ENCODE measurements around the gene DNASE1L3.
A peak's percentile ranks its signal among the peaks of the same experiment; 100 is the strongest.
"Not testable (repeated sequence)": the region's sequence is repeated elsewhere in the genome, so short reads cannot be mapped to it uniquely, and the experiment has no call there.

The DNASE1L3 gene, protein sequence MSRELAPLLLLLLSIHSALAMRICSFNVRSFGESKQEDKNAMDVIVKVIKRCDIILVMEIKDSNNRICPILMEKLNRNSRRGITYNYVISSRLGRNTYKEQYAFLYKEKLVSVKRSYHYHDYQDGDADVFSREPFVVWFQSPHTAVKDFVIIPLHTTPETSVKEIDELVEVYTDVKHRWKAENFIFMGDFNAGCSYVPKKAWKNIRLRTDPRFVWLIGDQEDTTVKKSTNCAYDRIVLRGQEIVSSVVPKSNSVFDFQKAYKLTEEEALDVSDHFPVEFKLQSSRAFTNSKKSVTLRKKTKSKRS

GRCh38 chr3:58210761-58211460 is at the start of gene DNASE1L3:
Gene DNASE1L3 (minus strand): TSS chr3:58210972. CDS start chr3:58210906, 66 bp downstream.
- no peak for DNase-seq

GRCh38 chr3:58260261-58260731 is 49.5 kb upstream of the DNASE1L3 start:
- no peak for DNase-seq

DNA sequence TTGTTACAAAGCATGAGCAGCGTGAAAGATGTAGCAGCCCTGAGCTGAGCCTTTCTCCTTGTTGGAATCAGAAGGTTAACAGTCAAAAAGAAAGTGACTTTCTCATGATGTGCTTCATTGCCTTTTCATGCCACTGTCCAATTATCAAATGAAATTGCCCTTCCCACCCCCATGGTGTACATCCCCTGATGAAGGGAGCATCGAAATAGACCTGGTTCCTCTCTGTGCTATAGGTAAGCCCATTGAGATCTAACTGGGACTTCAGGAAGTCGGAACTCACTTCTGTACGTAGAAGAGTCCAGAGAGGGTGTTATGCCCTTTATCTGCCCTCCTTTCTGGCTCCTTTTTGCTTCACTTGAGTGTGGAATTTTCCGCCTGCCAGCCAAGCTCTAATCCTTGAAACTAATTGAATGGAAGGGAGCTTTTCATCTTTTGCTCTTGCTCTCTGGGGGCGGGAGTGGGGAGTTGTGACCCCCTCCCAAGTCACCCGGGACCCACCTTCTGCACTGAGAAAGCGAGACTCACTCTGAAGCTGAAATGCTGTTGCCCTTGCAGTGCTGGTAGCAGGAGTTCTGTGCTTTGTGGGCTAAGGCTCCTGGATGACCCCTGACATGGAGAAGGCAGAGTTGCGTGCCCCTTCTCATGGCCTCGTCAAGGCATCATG is 47.8 kb upstream of the DNASE1L3 start:
- DNase-seq: no peak

DNA sequence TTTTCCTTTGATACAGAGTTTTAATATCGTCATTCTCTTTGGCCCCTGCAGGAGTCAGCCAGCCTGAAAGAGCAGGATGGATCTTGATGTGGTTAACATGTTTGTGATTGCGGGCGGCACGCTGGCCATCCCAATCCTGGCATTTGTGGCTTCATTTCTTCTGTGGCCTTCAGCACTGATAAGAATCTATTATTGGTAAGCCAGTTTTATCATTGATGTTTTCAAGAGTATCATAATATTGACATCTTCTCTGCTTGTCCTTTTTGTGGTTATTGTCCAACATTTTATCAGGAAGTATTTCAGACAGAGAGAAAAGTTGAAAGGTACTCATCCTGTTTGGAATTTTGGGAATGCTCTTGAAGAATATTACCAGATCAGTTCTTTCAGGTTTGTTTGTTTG is 45.7 kb upstream of the DNASE1L3 start:
- no peak for DNase-seq

- DNase-seq: no peak
These were observed 45.3 kb upstream of the DNASE1L3 start for GRCh38 chr3:58256061-58256460.

- DNase-seq: no peak
These were observed 43.4 kb upstream of the DNASE1L3 start for GRCh38 chr3:58254144-58254543.

- no peak for DNase-seq
These were observed 40.9 kb upstream of the DNASE1L3 start for GRCh38 chr3:58251631-58252035.

GRCh38 chr3:58250093-58250707 is 39.4 kb upstream of the DNASE1L3 start:
- no peak for DNase-seq

DNA sequence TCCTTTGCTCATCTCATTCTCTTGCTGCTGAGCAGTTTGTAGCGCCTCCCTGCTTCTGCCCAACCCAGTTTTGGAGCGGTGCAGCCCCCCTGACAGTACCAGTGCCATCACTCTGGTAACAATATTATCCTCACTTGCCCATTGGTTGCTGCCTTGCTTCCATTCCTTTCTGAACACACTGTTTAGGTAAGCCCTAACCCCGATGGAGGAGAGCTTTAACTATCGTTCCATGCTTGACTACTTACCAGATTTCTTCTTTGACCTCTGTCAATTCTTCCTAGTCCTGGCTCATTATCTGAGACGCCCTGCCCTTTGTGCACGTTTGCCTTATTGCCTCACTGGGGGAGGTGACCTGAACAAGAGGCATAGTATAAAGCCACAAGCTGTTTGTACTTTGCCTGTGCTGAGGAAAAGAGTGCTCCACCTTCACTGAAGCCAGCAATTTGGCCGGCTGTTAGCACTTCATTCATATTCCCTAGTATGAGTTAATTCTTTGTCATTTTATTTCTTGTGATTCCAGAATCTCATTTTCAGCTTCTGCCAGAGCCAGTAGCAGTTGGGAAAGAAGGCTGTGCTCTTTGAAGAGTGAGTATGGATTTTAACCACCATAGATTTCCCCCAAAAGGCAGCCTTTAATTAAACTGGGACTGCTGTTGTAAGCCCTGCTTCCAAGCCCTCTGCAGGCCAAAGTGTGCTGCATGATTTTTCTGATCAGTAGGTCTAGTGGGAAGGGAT is 38.8 kb upstream of the DNASE1L3 start:
- no peak for DNase-seq

GRCh38 chr3:58246148-58247047 is 35.6 kb upstream of the DNASE1L3 start:
- no peak for DNase-seq

DNA sequence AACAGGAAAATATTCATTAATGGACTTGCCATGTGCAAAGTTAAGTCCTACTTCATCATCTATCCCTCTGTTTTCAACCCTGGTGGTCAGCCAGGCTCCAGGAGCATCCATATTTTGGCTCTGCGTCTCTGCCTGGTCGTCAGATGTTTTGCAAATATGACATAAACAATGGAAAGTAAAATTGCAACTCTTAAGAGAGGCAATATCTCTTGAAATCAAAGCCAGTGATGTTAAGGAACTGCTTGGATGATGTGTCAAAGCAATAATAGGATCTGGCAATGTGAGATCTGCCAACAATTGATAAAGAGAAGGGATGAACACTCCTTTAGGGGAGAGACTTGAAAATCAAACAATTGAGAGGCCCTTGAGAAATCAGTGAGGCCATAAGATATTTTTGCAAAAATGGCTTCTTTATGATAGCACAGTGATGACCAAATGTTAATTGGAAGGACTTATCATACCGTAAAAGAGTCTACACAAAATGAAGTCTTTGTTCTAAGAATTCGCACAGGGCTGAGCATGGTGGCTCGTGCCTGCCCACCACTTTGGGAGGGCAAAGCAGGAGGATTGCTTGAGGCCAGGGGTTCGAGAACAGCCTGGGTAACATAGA is 33.3 kb upstream of the DNASE1L3 start:
- DNase-seq: no peak

- not testable (repeated sequence) for DNase-seq
These were observed 32.1 kb upstream of the DNASE1L3 start for GRCh38 chr3:58242860-58243259.

DNA sequence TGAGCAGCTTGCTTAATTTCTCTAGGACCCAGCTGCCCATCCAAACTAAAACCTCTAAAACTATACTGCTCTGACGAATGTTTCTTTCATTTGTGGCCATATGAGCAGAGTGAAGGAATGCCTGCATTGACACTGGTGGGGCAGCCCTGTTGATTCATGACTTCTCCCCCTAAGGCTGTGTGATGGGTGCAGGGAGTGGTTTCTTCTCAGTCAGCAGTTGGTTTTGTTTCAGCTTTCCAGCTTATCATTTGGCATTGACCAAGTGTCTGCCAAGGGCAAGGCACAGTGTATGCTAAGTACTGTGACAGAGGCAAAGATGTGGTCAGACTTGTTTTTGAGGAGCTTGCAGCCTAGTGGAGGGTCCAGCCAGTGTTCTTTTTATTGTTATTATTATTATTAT is 31.6 kb upstream of the DNASE1L3 start:
- no peak for DNase-seq

DNA sequence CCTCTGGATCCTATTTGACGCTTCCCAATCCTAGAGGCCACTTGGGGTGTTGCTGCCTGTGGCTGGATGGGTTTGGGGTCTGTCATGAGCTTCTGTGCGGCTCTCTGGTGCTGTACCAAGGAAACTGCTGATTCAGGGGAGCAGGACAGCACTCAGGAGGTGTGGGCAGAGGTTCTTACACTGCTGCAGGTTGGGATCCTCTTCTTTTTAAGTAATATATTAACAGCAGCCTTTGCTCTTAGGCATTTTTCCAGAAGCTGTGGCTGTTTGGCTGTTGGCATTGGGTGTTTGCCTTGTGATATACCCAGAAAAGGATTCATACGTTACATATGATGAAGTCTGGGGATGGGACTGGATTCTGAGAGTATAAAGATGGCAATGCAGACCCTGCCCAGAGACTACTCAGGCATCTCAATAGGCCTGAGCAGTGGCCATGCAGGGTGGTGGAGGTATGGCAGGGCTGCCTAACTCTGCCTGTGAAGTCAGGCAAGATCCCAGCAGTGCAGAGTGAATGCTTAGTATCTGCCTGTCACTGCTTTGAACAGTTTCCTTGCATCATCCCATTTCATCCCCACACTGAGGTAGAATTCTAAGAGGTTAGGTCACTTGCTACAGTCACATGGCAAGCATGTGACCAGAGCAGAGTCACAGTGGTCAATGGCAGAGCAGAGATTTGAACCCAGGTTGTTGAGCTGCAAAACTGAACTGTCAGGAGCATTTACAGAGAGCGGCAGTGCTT is 30.7 kb upstream of the DNASE1L3 start:
- no peak for DNase-seq

GRCh38 chr3:58238830-58239229 is 28.1 kb upstream of the DNASE1L3 start:
- DNase-seq: no peak

DNA sequence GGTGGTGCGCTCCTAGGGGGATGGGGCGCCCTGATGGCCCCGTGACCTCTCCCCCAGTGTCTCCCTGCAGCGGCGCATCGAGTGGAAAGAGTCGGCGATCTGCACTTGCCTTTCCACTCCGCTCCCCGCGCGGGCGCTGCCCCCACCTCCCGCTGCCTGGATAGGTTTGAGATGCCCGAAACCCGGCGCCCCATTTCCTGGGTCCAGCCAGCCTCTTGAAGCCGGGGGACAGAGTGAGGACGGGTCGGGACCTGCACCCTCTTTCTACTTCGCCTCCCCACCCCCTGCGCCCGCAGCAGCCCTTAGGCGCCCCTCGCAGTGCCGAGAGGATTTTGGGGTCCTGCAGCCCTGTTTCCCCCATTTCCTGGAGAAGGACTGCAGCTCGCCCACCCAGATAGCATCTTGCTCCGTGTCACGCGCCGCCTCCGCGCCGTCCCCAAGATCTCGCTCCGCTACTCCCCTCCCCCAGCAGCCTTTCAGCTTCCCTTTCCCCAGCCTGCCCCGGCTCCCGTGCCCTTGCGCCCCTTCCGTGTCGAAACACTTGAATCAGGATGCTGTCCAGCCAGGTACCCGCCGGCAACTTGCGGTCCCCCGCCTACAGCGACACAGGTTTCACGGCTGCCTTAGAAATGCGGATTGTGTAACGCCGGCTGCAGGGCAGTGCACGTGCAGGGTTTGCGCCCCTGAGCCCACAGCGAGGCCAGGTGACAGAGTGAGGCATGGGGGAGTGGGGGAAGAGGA is 27.3 kb upstream of the DNASE1L3 start:
- peak; percentile 27 for DNase-seq

DNA sequence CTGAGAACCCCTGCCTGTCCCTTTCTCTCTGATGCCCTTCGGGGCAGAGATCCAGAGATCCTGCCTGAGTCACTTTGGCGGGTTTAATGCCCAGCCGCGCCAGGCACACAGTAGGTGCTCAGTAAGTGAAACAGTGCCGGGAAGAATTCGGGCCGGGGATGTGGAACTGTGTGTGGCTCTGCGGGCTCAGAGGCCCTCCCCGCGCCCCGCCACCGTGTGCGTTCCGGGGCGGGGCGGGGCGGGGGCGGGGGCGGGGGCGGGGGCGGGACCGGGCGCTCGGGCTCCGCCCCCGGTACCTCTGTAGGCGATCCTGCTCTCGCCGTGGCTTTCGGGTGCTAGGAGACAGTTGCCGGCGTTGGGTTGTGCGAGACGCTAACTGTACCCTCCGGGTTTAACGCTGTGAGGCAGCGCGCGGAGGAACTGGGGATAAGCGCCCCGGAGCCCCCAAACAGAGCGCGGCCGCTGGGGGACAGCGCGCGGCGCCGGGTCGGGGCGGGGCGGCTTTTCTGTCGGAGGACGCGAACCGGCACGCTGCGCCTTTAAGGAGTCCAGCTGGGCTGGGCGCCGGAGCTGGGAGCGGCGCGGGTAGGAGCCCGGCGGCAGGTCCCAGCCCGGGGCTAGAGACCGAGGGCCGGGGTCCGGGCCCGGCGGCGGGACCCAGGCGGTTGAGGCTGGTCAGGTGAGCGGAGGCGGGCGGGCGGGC is 26.6 kb upstream of the DNASE1L3 start, which contains the start of gene ABHD6:
TSS of gene ABHD6 (plus strand) at position 555 of the 703 bp plus-strand sequence. CDS start 18,795 bp downstream, outside the sequence.
- DNase-seq: peak; percentile 42

DNA sequence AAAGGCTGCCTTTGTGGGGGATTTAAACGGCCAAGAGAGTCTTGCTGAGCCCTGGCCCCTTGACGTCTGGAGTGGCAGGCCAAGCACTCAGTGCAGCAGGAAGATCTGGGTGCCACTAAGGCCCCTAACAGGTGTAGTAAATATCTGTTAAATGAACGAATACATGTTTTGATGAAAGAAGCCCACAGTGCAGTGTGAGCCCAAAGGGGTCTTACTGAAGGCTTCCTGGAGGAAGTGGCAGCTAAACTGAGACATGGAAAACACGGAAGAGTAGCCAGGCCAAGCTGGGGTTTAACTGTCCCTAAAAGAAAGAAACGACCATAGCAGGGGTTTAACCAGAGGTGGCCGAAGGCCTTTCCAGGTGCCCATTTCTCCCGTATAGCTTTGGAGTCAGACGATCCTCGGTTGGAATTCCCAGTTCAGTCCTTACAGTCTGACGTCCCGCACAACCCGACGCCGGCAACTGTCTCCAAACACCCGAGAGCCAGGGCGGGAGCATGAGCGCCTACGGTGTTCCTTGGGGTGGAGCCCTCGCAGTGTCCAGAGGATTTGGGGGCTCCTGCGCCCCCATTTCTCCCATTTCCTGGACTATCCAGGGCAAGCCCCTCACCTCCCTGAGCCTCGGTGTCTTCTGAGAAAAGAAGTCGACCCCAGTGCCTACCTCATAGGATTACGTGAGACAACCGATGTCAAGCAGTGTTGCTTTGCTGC is 25.9 kb upstream of the DNASE1L3 start:
- no peak for DNase-seq
